Measurements from ENCODE around the gene TLE3. TPM values are rescaled to one million over a fixed set of nuclear protein-coding genes. Genes with fewer than 3 reads are reported as not detected.

The TLE3 gene
- total and polyA plus RNA-seq, 2 of the 13 experiments (the other 11 are each of a cell fraction or from before 2014, with no cell fraction given) = 11.9 to 13.8 TPM

DNA sequence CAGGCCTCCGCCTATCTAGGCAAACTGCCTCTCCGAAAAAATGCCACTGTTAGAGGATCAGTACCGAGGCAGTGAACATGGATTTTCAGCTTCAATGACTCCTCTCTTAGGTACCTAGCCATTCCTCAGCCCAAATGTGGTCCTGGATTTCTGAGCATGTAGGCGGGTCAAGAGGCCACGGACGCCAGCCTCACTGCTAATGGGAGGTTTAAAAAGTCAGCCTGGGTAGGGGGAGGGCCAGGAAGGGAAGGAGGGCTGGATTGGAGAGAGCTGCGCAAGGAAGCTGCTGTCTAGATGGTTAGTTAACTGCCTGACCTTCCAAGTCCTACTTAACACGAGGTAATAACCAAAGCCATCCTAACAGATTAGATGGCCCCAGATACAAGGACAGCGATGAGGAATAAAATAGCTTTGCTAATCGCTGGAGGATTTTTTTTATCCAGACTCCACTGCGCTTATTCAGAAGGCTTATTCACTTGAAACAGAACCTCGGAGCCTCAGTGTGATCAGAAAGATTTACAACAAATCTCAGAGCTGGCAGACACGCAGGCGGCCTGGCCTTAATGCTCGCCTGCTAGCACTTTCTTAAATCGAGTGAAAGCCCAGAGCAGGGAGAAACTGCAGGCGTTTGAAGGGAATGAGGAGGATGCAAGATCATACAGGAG lies 34.3 kb downstream of the TLE3 start:
- Histone ChIP-seq H3K9ac (ENCODE audit: insufficient read depth, low read depth, low read length) (no peak overlapping the region), H3K4me1 (ENCODE audit: insufficient read depth, low read length) (0 out of 2 replicates have a peak, but pooled peaks cover under 1% of the 10 kb centered on the region), H3K4me3 (replicated peaks in 1 of 3; ENCODE audit: insufficient read depth in 1 of 3, low read depth in 2 of 3, low read length in 3 of 3) (no peak overlapping the region), H3K79me2 (ENCODE audit: insufficient read depth, low read length) (no peaks in the 10 kb centered on the region), H3K27me3 (ENCODE audit: control insufficient read depth in 1 of 2, insufficient read depth in 2 of 2, low read length in 2 of 2) (no peaks in the 10 kb centered on the region), H2AFZ (ENCODE audit: low read length) (no peak overlapping the region), H3K36me3 (replicated peaks in 1 of 2; ENCODE audit: control insufficient read depth in 1 of 2, insufficient read depth in 2 of 2, low read length in 2 of 2) (peaks cover 45 to 94% of the 10 kb centered on the region in 2 experiments), H3K27ac (ENCODE audit: extremely low read length, insufficient read depth, low read length) (no peak overlapping the region), H3K4me2 (ENCODE audit: low read depth, low read length) (no peak overlapping the region), H4K20me1 (ENCODE audit: insufficient read depth, low read length) (peaks cover 17% of the 10 kb centered on the region; the same call in 1 of the 2 replicates), H3K9me3 (ENCODE audit: low read length) (no peaks in the 10 kb centered on the region)
- intact Hi-C loops (cut with micrococcal nuclease; ENCODE audit: unreplicated experiment) = no loop called here
- ChIA-PET CTCF (ENCODE audit: low intra/inter-chr PET ratio, low total read pairs) (no interaction called here), POLR2A (no interaction called here)
- FAIRE-seq (no peak), ATAC-seq (no peak), DNase-seq (ENCODE audit: low spot score) (no peak)
- TF ChIP-seq MAFF (IDR thresholded peaks at IDR 0.05; ENCODE audit: low read depth, low read length) (no peak), ZNF740 (CRISPR knock-in tag; IDR thresholded peaks at IDR 0.05) (no peak), ZNF556 (CRISPR knock-in tag; IDR thresholded peaks at IDR 0.05; ENCODE audit: borderline replicate concordance) (no peak), HMGXB4 (CRISPR knock-in tag; IDR thresholded peaks at IDR 0.05; ENCODE audit: borderline replicate concordance in 1 of 2, low read depth in 1 of 2) (no peak), SNAPC2 (CRISPR knock-in tag; IDR thresholded peaks at IDR 0.05) (no peak), JUN (CRISPR knock-in tag; IDR thresholded peaks at IDR 0.05) (no peak), HOXA3 (CRISPR knock-in tag; IDR thresholded peaks at IDR 0.05) (no peak), TBX3 (IDR thresholded peaks at IDR 0.05; ENCODE audit: borderline replicate concordance) (no peak), ZEB1 (IDR thresholded peaks at IDR 0.05; ENCODE audit: insufficient replicate concordance, low read depth) (no peak), ZC3H13 (CRISPR knock-in tag; IDR thresholded peaks at IDR 0.05) (no peak), ZNF484 (CRISPR knock-in tag; IDR thresholded peaks at IDR 0.05; ENCODE audit: borderline replicate concordance, low read depth) (no peak), ZC3H4 (CRISPR knock-in tag; IDR thresholded peaks at IDR 0.05; ENCODE audit: borderline replicate concordance) (no peak), CBFB (CRISPR knock-in tag; IDR thresholded peaks at IDR 0.05) (no peak), ZNF563 (CRISPR knock-in tag; IDR thresholded peaks at IDR 0.05) (no peak), ESRRA (CRISPR knock-in tag; IDR thresholded peaks at IDR 0.05; ENCODE audit: low read depth) (no peak)
- TF ChIP-seq, protein P1, sequence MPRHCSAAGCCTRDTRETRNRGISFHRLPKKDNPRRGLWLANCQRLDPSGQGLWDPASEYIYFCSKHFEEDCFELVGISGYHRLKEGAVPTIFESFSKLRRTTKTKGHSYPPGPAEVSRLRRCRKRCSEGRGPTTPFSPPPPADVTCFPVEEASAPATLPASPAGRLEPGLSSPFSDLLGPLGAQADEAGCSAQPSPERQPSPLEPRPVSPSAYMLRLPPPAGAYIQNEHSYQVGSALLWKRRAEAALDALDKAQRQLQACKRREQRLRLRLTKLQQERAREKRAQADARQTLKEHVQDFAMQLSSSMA (CRISPR knock-in tag; IDR thresholded peaks at IDR 0.05) = no peak
- in situ Hi-C loops (cut with HindIII; ENCODE audit: extremely low pct_ligation_motif_present, low pct_unique_long_range_greater_than_20kb) = no loop called here
- 90% methylated on average over 14 of the region's 17 CpGs for WGBS (ENCODE audit: low lambda C conversion rate)
- BruUV-seq (replicated peaks) = no TSS peak
